ENCODE measurements around the gene IL17RA.
A peak's percentile ranks its signal among the peaks of the same experiment; 100 is the strongest.

The IL17RA gene

GRCh38 chr22:17115945-17116565, 31.3 kb downstream of the IL17RA start:
- DNase-seq, result no peak
- TF ChIP-seq GATA1 (IDR thresholded peaks at IDR 0.05; ENCODE audit: low read depth, low read length) (no peak), POLR2A (IDR thresholded peaks at IDR 0.05; ENCODE audit: low read length) (no peak)

- DNase-seq, result no peak
These were observed 32.0 kb downstream of the IL17RA start for GRCh38 chr22:17116572-17117330.

GRCh38 chr22:17117400-17117799, 32.6 kb downstream of the IL17RA start:
- no peak for DNase-seq
- TF ChIP-seq GATA1 (IDR thresholded peaks at IDR 0.05; ENCODE audit: low read depth, low read length), result no peak
- TF ChIP-seq POLR2A (IDR thresholded peaks at IDR 0.05; ENCODE audit: low read length), result no peak

More at GRCh38 chr22:17116572-17117330, 32.0 kb downstream of the IL17RA start:
- TF ChIP-seq GATA1 (IDR thresholded peaks at IDR 0.05; ENCODE audit: low read depth, low read length) (no peak), POLR2A (IDR thresholded peaks at IDR 0.05; ENCODE audit: low read length) (no peak)

GRCh38 chr22:17117890-17118289, 33.1 kb downstream of the IL17RA start:
- TF ChIP-seq GATA1 (IDR thresholded peaks at IDR 0.05; ENCODE audit: low read depth, low read length) (no peak), POLR2A (IDR thresholded peaks at IDR 0.05; ENCODE audit: low read length) (no peak)
- DNase-seq, result no peak

- DNase-seq, result no peak
- TF ChIP-seq POLR2A (IDR thresholded peaks at IDR 0.05; ENCODE audit: low read length) (no peak), GATA1 (IDR thresholded peaks at IDR 0.05; ENCODE audit: low read depth, low read length) (no peak)
These were observed 33.5 kb downstream of the IL17RA start for GRCh38 chr22:17118342-17118741.

- DNase-seq, result peak; percentile 53 to 55
- TF ChIP-seq POLR2A (IDR thresholded peaks at IDR 0.05; ENCODE audit: low read length), result no peak
- TF ChIP-seq GATA1 (IDR thresholded peaks at IDR 0.05; ENCODE audit: low read depth, low read length), result no peak
These were observed 34.8 kb downstream of the IL17RA start for GRCh38 chr22:17119481-17120202.

GRCh38 chr22:17120281-17120680, 35.5 kb downstream of the IL17RA start:
- TF ChIP-seq GATA1 (IDR thresholded peaks at IDR 0.05; ENCODE audit: low read depth, low read length), result no peak
- TF ChIP-seq POLR2A (IDR thresholded peaks at IDR 0.05; ENCODE audit: low read length), result no peak
- DNase-seq, result peak; percentile 17 to 19

GRCh38 chr22:17120711-17121232, 36.0 kb downstream of the IL17RA start:
- TF ChIP-seq POLR2A (IDR thresholded peaks at IDR 0.05; ENCODE audit: low read length) (no peak), GATA1 (IDR thresholded peaks at IDR 0.05; ENCODE audit: low read depth, low read length) (no peak)
- no peak for DNase-seq

- no peak for DNase-seq
- TF ChIP-seq POLR2A (IDR thresholded peaks at IDR 0.05; ENCODE audit: low read length), result no peak
- TF ChIP-seq GATA1 (IDR thresholded peaks at IDR 0.05; ENCODE audit: low read depth, low read length), result no peak
These were observed 36.7 kb downstream of the IL17RA start, which contains the start of gene TMEM121B for GRCh38 chr22:17121233-17122195. TSS of gene TMEM121B (minus strand) at chr22:17121360. CDS start at chr22:17121127, 233 bp downstream.

GRCh38 chr22:17130199-17130598, 45.4 kb downstream of the IL17RA start:
- TF ChIP-seq POLR2A (IDR thresholded peaks at IDR 0.05; ENCODE audit: low read length), result no peak
- TF ChIP-seq GATA1 (IDR thresholded peaks at IDR 0.05; ENCODE audit: low read depth, low read length), result no peak

GRCh38 chr22:17131686-17132085, 46.9 kb downstream of the IL17RA start:
- no peak for TF ChIP-seq GATA1 (IDR thresholded peaks at IDR 0.05; ENCODE audit: low read depth, low read length)
- no peak for TF ChIP-seq POLR2A (IDR thresholded peaks at IDR 0.05; ENCODE audit: low read length)
- no peak for DNase-seq

More at GRCh38 chr22:17130199-17130598, 45.4 kb downstream of the IL17RA start:
- no peak for DNase-seq

GRCh38 chr22:17132112-17132511, 47.3 kb downstream of the IL17RA start:
- no peak for DNase-seq
- no peak for TF ChIP-seq GATA1 (IDR thresholded peaks at IDR 0.05; ENCODE audit: low read depth, low read length)
- no peak for TF ChIP-seq POLR2A (IDR thresholded peaks at IDR 0.05; ENCODE audit: low read length)

GRCh38 chr22:17133137-17133536, 48.3 kb downstream of the IL17RA start:
- no peak for TF ChIP-seq GATA1 (IDR thresholded peaks at IDR 0.05; ENCODE audit: low read depth, low read length)
- no peak for TF ChIP-seq POLR2A (IDR thresholded peaks at IDR 0.05; ENCODE audit: low read length)

More at GRCh38 chr22:17133137-17133536, 48.3 kb downstream of the IL17RA start:
- DNase-seq, result no peak

All from erythroblast (primary cell).